GM18867 (cell line): ENCODE measurements around the gene SPATA31D4.
"Not testable (repeated sequence)": the region's sequence is repeated elsewhere in the genome, so short reads cannot be mapped to it uniquely, and the experiment has no call there.

Experiments used
- ATAC-seq: cut with Tn5 transposase; IDR thresholded peaks from one replicate; pipeline ENCODE4 v1.9.1; 2021; ENCODE audit warnings: mild to moderate bottlenecking, moderate library complexity; ENCODE audit not compliant: unreplicated experiment

The SPATA31D4 gene

DNA sequence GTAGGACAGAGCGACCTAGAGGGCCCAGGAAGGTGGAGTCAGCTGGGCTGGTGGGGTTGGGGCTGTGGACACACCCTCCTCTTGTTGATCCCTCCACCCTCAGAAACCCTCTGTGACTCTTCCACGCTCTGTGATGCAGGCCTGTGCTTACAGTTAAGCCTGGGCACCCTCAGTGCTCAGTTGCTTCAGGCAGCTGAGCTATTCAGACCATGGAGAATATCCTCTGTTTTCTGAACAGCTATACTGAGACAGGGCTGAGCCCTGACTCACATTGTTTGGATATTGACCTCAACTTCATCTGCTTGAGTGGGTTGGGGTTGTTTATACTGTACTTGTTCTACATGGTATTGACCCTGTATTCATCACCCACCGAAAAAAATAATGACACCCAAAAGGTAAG, at the start of gene SPATA31D4:
TSS of gene SPATA31D4 (plus strand) at position 124 of the 400 bp plus-strand sequence. CDS start at position 210, 86 bp downstream.
- not testable (repeated sequence) for ATAC-seq

DNA sequence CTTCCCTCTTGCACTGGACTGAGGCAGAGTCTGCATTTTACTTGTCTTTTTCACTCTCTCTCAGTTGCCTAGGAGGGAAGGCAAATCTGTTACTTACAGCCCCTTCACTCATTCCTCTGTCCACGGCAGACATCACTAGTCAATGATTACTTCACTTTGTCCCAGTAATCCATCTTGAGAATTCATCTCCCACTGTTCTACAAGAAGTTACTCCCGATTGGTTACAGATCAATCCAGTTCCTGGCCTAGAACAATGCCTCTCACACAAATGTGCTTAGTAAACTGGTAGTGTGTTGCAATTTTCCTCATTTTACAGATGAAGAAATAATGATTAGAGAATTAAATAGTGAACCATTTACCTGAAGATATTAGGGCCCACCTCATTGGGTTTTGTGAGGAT, 49.7 kb upstream of the SPATA31D4 start:
- ATAC-seq = no peak

DNA sequence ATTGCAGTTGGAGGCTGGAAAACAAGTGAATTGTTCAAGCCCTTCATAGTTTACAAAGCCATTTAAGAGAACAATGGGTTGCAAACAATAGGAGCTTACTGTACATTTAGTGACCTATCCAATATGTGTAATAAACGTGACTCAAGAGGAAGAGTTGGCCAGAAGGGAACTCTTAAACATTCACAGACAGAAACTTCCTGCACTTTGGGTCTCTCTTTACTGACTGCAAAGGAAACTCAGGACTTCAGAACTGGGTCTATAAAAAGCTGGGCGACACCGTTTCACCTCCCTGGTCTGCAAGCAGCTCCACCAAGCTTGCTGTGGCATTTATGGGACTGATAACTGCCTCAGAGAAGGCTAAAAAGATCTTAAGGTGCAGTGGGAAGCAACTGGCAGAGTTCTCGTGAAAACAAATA, 48.7 kb upstream of the SPATA31D4 start:
- ATAC-seq = no peak

DNA sequence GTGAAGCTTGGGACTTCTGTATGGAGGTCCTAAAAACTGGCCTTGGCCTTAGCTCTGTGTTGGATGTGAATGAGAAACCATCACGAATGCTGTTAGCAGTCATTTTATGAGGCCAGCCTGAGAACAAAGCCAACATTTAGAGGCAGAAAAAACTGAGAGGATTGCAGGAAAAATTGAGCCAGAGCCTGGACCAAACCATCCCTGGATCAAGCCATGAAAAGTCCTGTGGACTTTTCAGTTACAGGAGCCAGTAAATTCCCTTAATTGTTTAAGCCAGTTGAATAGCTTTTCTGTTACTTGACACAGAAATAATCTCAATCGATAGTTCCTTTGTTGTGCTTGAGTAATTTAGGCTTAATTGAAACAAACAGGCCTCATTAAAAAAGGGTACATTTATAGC, 42.6 kb upstream of the SPATA31D4 start:
- no peak for ATAC-seq

DNA sequence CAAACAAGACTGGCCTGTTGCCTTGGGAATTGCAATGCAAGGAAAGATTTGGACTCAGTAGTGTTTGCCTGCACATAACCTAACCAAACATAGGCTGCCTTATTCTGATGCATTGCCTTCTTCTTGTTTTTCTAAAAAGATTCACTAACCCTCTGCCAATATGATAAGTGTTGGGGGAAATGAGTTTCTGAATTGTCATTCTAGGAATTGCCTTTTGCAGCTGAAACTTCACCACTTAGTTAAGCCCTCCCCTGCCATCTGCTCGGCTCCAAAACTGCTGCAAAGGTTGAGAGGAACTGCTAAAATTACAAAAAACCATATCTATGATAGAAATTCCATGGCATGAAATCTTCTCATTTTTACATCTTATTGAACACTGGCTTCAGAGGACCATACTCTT, 41.6 kb upstream of the SPATA31D4 start:
- ATAC-seq = no peak

DNA sequence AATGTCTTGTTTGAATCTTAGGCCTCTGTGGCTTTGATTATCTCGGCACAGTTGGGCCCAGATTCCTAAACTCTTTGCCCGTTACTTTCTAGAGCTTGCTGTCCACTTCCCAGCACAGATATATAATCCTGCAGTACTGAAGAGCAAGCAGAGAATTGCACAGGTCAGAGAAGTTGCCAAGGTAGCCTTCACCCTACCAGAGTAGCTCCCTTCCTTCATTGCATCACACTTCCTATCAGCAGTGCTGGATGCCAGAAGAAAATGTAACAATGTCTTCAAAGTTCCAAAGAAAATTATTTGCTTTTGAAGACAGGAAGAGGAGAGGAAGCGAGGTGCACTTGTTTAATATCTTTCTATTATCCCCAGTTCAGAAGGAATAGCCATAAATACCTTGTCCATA, 38.1 kb upstream of the SPATA31D4 start:
- no peak for ATAC-seq

DNA sequence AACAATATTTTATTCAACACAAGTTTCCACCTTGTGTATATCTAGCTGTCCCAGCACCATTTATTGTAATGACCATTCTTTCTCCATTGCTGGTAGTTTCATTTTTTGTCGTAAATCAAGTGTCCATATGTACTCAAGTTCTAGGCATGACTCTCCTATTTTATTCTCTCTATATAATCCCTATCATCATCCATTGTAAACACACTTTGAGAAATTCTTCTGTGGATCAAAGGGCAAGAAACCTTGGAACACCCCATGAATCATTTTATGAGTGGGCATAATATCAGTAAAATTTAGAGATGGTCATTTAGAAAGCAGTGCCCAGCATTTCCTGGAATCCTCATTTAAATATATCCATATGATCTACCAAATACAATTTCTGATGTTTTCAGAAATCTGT, 35.8 kb upstream of the SPATA31D4 start:
- ATAC-seq = no peak

DNA sequence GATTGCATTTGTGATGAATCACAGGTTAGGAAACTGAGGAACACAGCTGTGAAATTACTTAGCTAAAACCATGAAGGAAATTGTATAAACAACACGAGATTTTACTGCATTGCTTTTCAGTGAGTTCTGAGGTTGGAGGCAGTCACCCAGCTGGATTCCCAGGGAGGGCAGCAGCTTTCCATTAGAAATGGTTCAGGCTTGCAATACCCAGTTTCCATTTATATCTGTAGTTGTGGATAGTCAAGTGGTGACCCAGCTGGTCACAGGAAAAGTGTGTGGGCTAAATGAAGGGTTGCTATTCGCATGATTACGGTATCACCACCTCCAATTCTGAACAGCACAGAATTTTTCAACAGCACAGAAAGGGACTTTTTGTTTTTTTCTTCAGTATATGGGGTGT, 34.3 kb upstream of the SPATA31D4 start:
- ATAC-seq = no peak

DNA sequence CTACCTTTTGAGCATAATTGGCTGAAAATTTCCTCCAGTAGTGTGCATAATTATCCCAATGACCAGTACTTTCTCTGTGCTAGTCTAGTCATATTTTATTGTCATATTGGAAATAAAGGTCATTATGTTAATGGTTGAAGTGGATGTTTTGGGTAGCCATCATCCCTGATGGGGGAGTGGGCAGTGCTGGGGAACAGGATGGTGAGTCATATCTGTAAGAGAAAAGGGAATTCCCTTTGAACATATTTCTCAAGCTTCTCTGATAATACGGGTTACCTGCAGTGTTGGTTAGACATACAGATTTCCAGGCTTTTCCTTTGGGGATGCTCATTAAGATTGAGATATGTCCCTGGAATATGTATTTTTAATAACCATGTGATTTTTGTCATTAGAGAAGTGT, 33.3 kb upstream of the SPATA31D4 start:
- no peak for ATAC-seq

DNA sequence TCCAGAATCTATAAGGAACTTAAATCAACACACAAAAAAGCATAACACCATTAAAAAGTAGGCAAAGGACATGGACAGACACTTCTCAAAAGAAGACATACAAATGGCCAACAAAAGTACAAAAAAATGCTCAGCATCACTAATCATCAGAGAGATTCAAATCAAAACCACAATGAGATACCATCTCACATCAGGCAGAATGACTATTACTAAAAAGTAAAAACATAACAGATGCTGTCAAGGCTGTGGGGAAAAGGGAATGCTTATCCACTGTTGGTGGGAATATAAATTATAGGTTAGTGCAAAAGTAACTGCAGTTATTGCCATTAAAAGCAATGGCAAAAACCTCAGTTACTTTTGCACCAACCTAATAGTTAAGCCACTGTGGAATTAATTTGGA, 32.2 kb upstream of the SPATA31D4 start:
- ATAC-seq = no peak

DNA sequence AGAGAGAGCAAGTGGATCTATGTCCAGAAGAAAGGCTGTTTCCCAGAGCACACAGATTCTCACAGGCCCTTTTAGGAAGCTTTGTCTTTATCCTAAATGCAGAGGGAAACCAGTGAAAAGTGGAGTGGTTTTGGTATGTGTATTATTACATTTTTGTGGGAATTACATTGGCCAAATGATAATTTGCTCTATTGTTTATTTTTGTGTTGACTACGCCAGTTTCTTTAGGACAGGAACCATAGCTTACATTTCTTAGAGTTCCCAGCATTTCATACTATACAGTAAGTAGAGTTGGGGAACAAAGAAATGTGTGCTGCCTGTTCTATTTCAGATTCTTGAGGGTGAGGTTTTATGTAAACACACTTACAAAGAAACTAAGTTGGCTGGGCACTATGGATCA, 29.4 kb upstream of the SPATA31D4 start:
- no peak for ATAC-seq

DNA sequence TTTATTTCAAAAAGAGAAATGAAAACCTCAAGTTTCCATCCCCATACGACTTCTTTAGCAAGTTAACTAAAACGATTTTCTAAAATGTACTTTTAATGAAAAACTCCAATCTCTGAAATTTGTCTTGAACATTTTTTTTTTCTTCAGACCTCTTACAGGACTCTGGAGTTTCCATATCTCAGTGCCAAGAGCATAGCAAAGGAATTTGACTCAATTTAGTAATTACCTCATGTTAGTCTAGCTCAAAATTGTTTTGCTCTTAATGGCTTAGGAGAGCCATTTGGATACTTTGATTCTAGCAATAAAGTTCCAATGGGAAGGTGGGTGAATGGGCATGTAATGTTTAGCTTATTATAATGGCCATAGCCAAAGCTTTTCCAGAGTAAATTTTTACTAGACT, 26.0 kb upstream of the SPATA31D4 start:
- no peak for ATAC-seq

DNA sequence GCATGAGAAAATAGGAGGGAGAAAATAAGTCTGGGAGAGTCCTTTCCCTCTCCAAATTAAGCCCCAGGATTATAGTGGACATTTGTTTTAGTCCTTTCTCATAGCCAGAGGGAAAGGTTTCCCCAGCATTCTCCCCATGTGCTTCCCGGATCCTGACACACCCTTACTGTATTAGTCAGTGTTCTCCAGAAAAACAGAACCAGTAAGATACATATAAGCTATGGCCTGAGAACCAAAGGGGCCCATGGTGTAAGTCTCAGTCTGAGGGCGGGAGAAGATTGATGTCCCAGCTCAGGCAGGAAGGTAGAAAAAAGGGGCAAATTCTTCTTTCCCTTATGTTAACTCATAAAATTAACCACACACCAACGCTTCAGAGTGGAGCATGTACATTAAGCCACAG, 25.6 kb upstream of the SPATA31D4 start:
- ATAC-seq = no peak

DNA sequence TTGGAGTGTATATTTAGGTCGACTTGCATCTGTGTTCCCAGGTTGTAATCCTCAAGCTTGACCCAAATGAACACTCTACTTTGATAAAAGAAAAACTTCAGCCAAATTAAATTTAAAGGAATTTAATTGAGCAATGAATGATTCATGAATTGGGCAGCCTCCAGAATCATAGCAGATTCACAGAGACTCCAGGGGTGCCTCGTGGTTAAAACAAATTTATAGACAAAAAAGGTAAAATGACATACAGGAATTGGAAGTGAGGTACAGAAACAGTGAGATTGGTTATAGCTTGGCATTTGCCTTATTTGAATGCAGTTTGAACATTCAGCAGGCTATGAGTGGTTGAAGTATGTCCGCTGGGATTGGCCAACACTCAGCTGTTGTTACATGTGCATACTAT, 21.6 kb upstream of the SPATA31D4 start:
- no peak for ATAC-seq

DNA sequence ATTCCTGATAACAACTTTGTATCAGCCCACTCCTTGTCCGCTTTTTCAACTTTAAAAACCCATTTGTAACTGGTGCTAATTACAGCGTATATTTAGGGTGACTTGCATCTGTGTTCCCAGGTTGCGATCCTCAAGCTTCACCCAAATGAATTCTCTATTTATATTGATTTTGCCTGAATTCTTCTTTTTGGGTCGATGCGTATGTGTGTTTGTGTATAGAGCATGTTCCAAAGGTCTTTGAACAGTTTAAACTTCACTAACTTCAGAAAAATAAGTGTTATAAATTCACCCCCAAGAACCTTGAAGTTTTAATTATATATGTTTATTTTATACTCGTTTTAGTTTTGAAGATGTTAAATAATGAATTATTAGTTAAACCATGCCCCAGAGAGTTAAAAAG, 16.1 kb upstream of the SPATA31D4 start:
- ATAC-seq = no peak

DNA sequence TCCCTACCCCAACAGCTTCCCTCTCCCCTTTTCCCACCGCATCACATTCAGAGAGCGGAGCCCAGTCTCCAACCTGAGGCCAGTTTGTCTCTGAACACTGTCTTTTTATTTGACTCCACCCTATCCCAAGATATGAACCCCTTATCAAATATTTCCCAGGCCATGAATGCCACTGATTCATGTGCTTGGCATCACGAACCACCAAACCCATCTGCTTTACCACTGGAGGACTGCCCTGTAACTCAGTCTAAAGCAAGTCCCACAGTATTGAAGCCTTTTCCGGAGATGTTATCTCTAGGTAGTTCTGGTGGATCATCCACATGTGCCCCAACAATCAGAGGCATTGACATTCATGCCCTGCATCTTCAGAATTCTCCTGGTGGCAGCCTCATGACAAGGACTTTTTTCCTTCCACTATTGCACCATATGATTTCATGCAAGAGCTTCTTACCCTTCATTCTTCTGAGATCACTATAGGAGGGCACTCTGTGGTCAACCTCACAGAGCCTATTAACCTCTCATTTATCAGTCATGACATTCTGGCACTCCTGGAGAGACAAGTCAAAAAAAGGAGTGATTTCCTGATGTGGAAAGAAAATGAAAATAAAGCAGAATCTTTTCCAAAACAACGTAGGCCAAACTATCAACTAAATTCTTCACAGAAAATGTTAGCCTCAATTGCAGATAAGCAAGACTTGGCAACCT, 12.3 kb upstream of the SPATA31D4 start:
- ATAC-seq = no peak

DNA sequence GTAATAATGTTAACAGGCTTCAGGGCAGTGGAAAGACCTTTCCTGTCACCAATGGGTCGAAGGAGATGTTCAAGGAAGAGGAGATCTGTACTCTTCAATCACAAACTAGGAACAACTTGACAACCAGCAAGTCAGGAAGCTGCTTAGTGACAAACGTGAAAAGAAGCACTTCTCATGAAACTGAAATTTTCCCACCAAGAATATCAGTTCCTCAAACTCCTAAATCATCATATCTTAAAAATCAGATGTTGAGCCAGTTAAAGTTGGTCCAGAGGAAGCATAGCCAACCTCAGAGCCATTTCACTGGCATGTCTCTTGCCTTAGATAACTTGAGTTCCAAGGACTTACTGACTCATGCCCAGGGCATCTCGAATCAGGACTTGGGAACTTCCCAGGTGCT, 9.7 kb upstream of the SPATA31D4 start:
- not testable (repeated sequence) for ATAC-seq

DNA sequence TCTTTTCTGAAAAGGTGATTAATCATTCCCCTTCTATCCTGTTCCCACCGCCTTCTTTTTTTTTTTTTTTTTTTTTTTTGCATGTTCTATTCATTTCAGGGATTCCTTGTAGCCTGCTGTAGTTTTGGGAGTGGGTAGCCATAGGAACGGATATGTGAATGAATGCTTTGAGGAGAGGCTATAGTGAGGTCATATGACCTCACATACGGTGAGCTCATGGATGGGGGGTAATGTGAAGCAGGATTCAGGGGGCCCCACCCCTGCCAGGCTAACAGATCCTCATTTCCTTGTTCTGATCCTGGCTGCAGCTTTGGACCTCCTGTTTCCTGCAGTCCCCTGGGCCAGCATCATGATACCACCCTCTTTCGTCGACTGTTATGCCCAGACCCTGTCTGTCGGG, 1.9 kb downstream of the SPATA31D4 start:
- not testable (repeated sequence) for ATAC-seq

DNA sequence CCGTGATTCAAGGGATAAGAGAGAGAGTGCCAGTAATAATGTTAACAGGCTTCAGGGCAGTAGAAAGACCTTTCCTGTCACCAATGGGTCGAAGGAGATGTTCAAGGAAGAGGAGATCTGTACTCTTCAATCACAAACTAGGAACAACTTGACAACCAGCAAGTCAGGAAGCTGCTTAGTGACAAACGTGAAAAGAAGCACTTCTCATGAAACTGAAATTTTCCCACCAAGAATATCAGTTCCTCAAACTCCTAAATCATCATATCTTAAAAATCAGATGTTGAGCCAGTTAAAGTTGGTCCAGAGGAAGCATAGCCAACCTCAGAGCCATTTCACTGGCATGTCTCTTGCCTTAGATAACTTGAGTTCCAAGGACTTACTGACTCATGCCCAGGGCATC, 5.3 kb downstream of the SPATA31D4 start:
- not testable (repeated sequence) for ATAC-seq

DNA sequence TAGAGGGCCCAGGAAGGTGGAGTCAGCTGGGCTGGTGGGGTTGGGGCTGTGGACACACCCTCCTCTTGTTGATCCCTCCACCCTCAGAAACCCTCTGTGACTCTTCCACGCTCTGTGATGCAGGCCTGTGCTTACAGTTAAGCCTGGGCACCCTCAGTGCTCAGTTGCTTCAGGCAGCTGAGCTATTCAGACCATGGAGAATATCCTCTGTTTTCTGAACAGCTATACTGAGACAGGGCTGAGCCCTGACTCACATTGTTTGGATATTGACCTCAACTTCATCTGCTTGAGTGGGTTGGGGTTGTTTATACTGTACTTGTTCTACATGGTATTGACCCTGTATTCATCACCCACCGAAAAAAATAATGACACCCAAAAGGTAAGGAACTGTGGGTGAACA, 15.2 kb downstream of the SPATA31D4 start, which contains the start of gene SPATA31D3:
TSS of gene SPATA31D3 (plus strand) at position 108 of the 400 bp plus-strand sequence. CDS start at position 194, 86 bp downstream.
- not testable (repeated sequence) for ATAC-seq

DNA sequence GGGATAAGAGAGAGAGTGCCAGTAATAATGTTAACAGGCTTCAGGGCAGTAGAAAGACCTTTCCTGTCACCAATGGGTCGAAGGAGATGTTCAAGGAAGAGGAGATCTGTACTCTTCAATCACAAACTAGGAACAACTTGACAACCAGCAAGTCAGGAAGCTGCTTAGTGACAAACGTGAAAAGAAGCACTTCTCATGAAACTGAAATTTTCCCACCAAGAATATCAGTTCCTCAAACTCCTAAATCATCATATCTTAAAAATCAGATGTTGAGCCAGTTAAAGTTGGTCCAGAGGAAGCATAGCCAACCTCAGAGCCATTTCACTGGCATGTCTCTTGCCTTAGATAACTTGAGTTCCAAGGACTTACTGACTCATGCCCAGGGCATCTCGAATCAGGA, 20.4 kb downstream of the SPATA31D4 start:
- not testable (repeated sequence) for ATAC-seq

DNA sequence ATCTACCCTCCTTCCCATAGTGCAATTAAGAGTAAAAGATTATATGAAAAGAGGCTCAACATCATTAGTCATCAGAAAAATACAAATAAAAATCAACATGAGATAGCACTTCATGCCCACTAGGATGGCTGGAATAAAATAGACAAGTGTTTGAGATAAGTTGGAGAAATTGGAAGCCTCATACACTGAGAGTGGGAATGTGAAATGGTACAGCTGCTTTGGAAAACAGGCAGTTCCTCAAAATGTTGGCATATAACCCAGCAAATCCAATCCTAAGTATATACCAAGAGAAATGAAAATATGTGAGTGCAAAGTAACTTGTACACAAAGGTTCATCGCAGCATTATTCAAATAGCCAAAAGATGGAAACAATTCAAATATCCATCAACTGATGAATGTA, 24.9 kb downstream of the SPATA31D4 start:
- ATAC-seq = no peak

DNA sequence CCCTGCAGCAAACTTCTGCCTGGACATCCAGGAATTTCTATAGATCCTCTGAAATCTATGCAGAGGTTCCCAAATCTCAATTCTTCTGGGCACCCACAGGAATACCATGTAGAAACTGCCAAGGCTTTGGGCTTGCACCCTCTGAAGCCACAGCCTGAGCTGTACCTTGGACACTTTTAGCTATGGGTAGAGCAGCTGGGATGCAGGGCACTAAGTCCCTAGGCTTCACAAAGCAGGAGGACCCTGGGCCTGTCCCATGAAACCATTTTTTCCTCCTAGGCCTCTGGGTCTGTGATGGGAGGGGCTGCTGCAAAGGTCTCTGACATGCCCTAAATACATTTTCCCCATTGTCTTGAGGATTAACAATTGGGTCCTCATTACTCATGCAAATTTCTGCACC, 27.4 kb downstream of the SPATA31D4 start:
- ATAC-seq = no peak
